Nephron (organoid): ENCODE measurements around the gene FAM89B.

Experiments used
- H3K27ac Mint-ChIP-seq, 3 experiments: 2 replicates each; pipeline ENCODE4 v1.8.0; 2020; ENCODE audit warnings: mixed read lengths in 3 of 3, mild to moderate bottlenecking in 2 of 3, moderate library complexity in 1 of 3
- H3K27me3 Mint-ChIP-seq: 2 replicates; pipeline ENCODE4 v1.8.0; 2021; ENCODE audit warnings: low read depth, mild to moderate bottlenecking, moderate library complexity, mixed read lengths
- H3K36me3 Mint-ChIP-seq: 2 replicates; pipeline ENCODE4 v1.8.0; 2020; ENCODE audit warnings: low read depth, mixed read lengths
- H3K4me1 Mint-ChIP-seq: 2 replicates; pipeline ENCODE4 v1.8.0; 2020; ENCODE audit warnings: mixed read lengths
- H3K4me3 Mint-ChIP-seq, 3 experiments: 2 replicates each; pipeline ENCODE4 v1.8.0; 2020; ENCODE audit warnings: mild to moderate bottlenecking in 3 of 3, mixed read lengths in 3 of 3, moderate library complexity in 2 of 3
- H3K9me3 Mint-ChIP-seq: 2 replicates; pipeline ENCODE4 v1.8.0; 2020; ENCODE audit warnings: mixed read lengths
- CTCF ChIP-seq, 3 experiments: fragments of 200-600 bp; sonication (generic); IDR thresholded peaks; one replicate each; pipeline ENCODE4 v1.5.0; 2021; ENCODE audit warnings: antibody characterized with exemption in 3 of 3; ENCODE audit not compliant: unreplicated experiment in 3 of 3

Gene FAM89B

GRCh38 chr11:65578134-65578533 is 5.8 kb downstream of the FAM89B start:
- Mint-ChIP-seq H3K4me1 (peaks cover 35% of the 10 kb centered on the region), H3K4me3 (peak overlapping the region; percentile 58 to 78 (median 63)), H3K27ac (peak overlapping the region; percentile 38 to 58 (median 48)), H3K27me3 (peaks cover 15% of the 10 kb centered on the region), H3K9me3 (no peaks in the 10 kb centered on the region), H3K36me3 (no peaks in the 10 kb centered on the region)
- TF ChIP-seq CTCF (IDR thresholded peaks at IDR 0.05; ENCODE audit: unreplicated experiment in 3 of 3) = no peak

DNA sequence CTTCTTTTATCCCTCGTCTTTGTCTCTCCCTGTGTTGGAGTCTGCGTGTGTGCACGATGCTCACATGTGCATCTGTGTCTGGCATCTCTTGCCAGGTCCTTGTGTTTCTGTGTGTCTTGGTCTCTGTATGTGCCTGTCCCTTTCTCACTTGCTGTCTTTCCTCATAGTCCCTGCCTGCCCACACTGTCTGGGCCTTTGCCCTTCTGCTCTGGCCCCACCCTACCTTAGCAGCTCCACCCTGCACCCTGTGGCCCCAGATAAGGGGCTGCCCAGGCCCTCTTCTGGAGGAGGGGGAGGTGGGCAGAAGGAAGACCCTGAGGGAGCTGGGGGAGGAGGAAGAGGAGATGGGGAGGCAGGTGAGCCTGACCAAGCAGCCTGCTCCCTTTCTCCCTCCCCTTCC is 6.3 kb downstream of the FAM89B start:
- no peak for TF ChIP-seq CTCF (IDR thresholded peaks at IDR 0.05; ENCODE audit: unreplicated experiment in 3 of 3)
- H3K36me3 Mint-ChIP-seq = no peaks in the 10 kb centered on the region
- no peaks in the 10 kb centered on the region for H3K9me3 Mint-ChIP-seq
- peak overlapping the region; percentile 58 to 78 (median 63) for H3K4me3 Mint-ChIP-seq
- peaks cover 19% of the 10 kb centered on the region for H3K27me3 Mint-ChIP-seq
- H3K27ac Mint-ChIP-seq = peak overlapping the region; percentile 38 to 58 (median 48)
- peaks cover 34% of the 10 kb centered on the region for H3K4me1 Mint-ChIP-seq

- Mint-ChIP-seq H3K4me3 (peak overlapping the region in 2 of 3 experiments; percentile 14 to 36), H3K27ac (no peak overlapping the region), H3K36me3 (no peaks in the 10 kb centered on the region), H3K9me3 (no peaks in the 10 kb centered on the region), H3K4me1 (peaks cover 29% of the 10 kb centered on the region), H3K27me3 (peaks cover 19% of the 10 kb centered on the region)
- no peak for TF ChIP-seq CTCF (IDR thresholded peaks at IDR 0.05; ENCODE audit: unreplicated experiment in 3 of 3)
Observed at GRCh38 chr11:65579291-65579690, 7.0 kb downstream of the FAM89B start.

GRCh38 chr11:65580031-65580692 is 7.8 kb downstream of the FAM89B start:
- Mint-ChIP-seq H3K27ac (no peak overlapping the region), H3K4me3 (no peak overlapping the region), H3K36me3 (no peaks in the 10 kb centered on the region), H3K27me3 (peaks cover 19% of the 10 kb centered on the region), H3K9me3 (no peaks in the 10 kb centered on the region), H3K4me1 (peaks cover 23% of the 10 kb centered on the region)
- no peak for TF ChIP-seq CTCF (IDR thresholded peaks at IDR 0.05; ENCODE audit: unreplicated experiment in 3 of 3)

DNA sequence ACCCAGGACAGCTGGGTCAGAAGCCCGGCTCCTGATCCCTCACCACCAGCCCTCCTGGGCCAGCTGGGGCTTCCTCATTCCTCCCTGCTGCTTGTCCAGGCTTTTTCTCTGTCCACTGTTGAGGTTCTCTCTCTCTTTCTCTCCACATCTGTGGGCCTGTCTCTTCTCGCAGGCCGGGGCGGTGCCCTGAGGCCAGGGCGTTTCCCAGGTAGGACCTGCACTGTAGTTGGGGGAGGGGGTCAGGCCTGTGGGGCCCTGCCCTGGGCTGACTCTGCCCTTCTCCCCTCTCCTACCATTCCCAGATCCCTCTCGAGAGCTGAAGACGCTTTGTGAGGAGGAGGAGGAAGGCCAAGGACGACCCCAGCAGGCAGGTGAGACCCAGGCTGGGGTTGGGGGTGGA is 8.4 kb downstream of the FAM89B start:
- Mint-ChIP-seq H3K27ac (no peak overlapping the region), H3K36me3 (no peaks in the 10 kb centered on the region), H3K4me3 (no peak overlapping the region), H3K9me3 (no peaks in the 10 kb centered on the region), H3K27me3 (peaks cover 15% of the 10 kb centered on the region), H3K4me1 (peaks cover 17% of the 10 kb centered on the region)
- no peak for TF ChIP-seq CTCF (IDR thresholded peaks at IDR 0.05; ENCODE audit: unreplicated experiment in 3 of 3)

GRCh38 chr11:65581928-65582327 is 9.6 kb downstream of the FAM89B start:
- Mint-ChIP-seq H3K4me3 (no peak overlapping the region), H3K4me1 (peaks cover 22% of the 10 kb centered on the region), H3K36me3 (no peaks in the 10 kb centered on the region), H3K9me3 (no peaks in the 10 kb centered on the region), H3K27me3 (peaks cover 15% of the 10 kb centered on the region), H3K27ac (no peak overlapping the region)
- no peak for TF ChIP-seq CTCF (IDR thresholded peaks at IDR 0.05; ENCODE audit: unreplicated experiment in 3 of 3)
